GM12878 (cell line): ENCODE data around the gene DLGAP3. TPM values are rescaled to one million over a fixed set of nuclear protein-coding genes. Genes with fewer than 3 reads are reported as not detected.

ENCODE experiments used
- EED ChIP-seq: sonication (generic); IDR thresholded peaks from 2 replicates; pipeline ENCODE4 v1.6.1; 2016; ENCODE audit warnings: antibody characterized with exemption, low read depth
- ESRRA ChIP-seq: IDR thresholded peaks from 2 replicates; pipeline ENCODE4 v1.6.1; 2012; ENCODE audit warnings: mild to moderate bottlenecking, low read length, improper control_type of control experiment
- FOS ChIP-seq: IDR thresholded peaks from 3 replicates; pipeline ENCODE4 v1.6.1; 2011; ENCODE audit warnings: borderline replicate concordance; ENCODE audit not compliant: insufficient read length; ENCODE audit errors: extremely low read depth
- IKZF1 ChIP-seq: fragments of 450-650 bp; conservative IDR thresholded peaks from 2 replicates; pipeline ENCODE4 v1.6.1; 2017; ENCODE audit warnings: antibody characterized with exemption, mild to moderate bottlenecking
- MEF2A ChIP-seq: IDR thresholded peaks from 2 replicates; pipeline ENCODE4 v1.6.1; 2011; ENCODE audit warnings: low read depth, mild to moderate bottlenecking, low read length, moderate library complexity; ENCODE audit not compliant: insufficient read depth
- NRF1 ChIP-seq: conservative IDR thresholded peaks from 2 replicates; pipeline ENCODE4 v1.6.1; 2011; ENCODE audit warnings: mild to moderate bottlenecking, low read depth, low read length, improper control_type of control experiment
- RAD21 ChIP-seq: IDR thresholded peaks from 2 replicates; pipeline ENCODE4 v1.6.1; 2011; ENCODE audit warnings: mild to moderate bottlenecking, low read depth, low read length, moderate library complexity; ENCODE audit not compliant: insufficient read depth
- RCOR1 ChIP-seq: conservative IDR thresholded peaks from 2 replicates; pipeline ENCODE4 v1.6.1; 2012; ENCODE audit warnings: low read depth, low read length, improper control_type of control experiment
- SPI1 ChIP-seq: IDR thresholded peaks from 2 replicates; pipeline ENCODE4 v1.6.1; 2011; ENCODE audit warnings: low read depth, mild to moderate bottlenecking, low read length, moderate library complexity, borderline replicate concordance; ENCODE audit not compliant: insufficient read depth
- STAT3 ChIP-seq: IDR thresholded peaks from 2 replicates; pipeline ENCODE4 v1.6.1; 2011; ENCODE audit warnings: low read depth, low read length, improper control_type of control experiment
- ZNF217 ChIP-seq: fragments of 450-650 bp; IDR thresholded peaks from 2 replicates; pipeline ENCODE4 v1.6.1; 2017; ENCODE audit warnings: antibody characterized with exemption, mild to moderate bottlenecking
- ZNF384 ChIP-seq: IDR thresholded peaks from 2 replicates; pipeline ENCODE4 v1.6.1; 2012; ENCODE audit warnings: low read depth, mild to moderate bottlenecking, low read length, improper control_type of control experiment, borderline replicate concordance
- ZNF622 ChIP-seq: fragments of 450-650 bp; IDR thresholded peaks from 2 replicates; pipeline ENCODE4 v1.6.1; 2017; ENCODE audit warnings: mild to moderate bottlenecking, inconsistent platforms
- polyA plus RNA-seq, 11 experiments: library from polyadenylated mRNA; depleted of rRNA in 4 of 11; unstranded in 6 of 11; stranded (reverse) in 5 of 11; fragments of >200 nt; fragmentation: Nextera tagmentation in 4 of 11; fragmentation: Illumina TruSeq in 1 of 11; extraction: Ambion mirVana in 4 of 11; extraction: Trizol in 1 of 11; gene quantifications; 1 replicate in 1 of 11; 2 replicates in 10 of 11; pipeline versions ENCODE4 v1.2.1 to v1.2.3, GENCODE V29; 2011 to 2016; ENCODE audit warnings: inconsistent platforms in 2 of 11, missing spikeins in 2 of 11, low read depth in 1 of 11
- total RNA-seq, 4 experiments: library from RNA; depleted of rRNA in 3 of 4; stranded (reverse); fragments of >200 nt in 3 of 4; fragmentation: Illumina TruSeq in 1 of 4; extraction: Trizol in 1 of 4; gene quantifications; 2 replicates each; pipeline versions ENCODE4 v1.2.1 to v1.2.3, GENCODE V29; 2013 to 2021
- TF ChIP-seq, protein P1 (sequence below): fragments of 450-650 bp; IDR thresholded peaks from 2 replicates; pipeline ENCODE4 v1.6.1; 2018; ENCODE audit warnings: mild to moderate bottlenecking, low read depth, moderate library complexity; ENCODE audit not compliant: partially characterized antibody
- TF ChIP-seq, protein P2 (sequence below): fragments of 150-350 bp; IDR thresholded peaks from 2 replicates; pipeline ENCODE4 v1.6.1; 2014; ENCODE audit warnings: mild to moderate bottlenecking, low read depth, low read length
- TF ChIP-seq, protein P3 (sequence below): fragments of 450-650 bp; conservative IDR thresholded peaks from 2 replicates; pipeline ENCODE4 v1.6.1; 2017; ENCODE audit warnings: mild to moderate bottlenecking, moderate library complexity
- TF ChIP-seq, protein P4 (sequence below): fragments of 450-650 bp; IDR thresholded peaks from 2 replicates; pipeline ENCODE4 v1.6.1; 2017; ENCODE audit warnings: mild to moderate bottlenecking
- TF ChIP-seq, protein P5 (sequence below): fragments of 450-650 bp; formaldehyde crosslinking; IDR thresholded peaks from 2 replicates; pipeline ENCODE4 v1.4.0; 2022; ENCODE audit warnings: mild to moderate bottlenecking, moderate library complexity

The DLGAP3 gene
- total and polyA plus RNA-seq, 10 of the 15 experiments (the other 5 are each of a cell fraction or from before 2014, with no cell fraction given) = 0.03 to 0.15 (median 0.08) TPM; not detected in 4

DNA sequence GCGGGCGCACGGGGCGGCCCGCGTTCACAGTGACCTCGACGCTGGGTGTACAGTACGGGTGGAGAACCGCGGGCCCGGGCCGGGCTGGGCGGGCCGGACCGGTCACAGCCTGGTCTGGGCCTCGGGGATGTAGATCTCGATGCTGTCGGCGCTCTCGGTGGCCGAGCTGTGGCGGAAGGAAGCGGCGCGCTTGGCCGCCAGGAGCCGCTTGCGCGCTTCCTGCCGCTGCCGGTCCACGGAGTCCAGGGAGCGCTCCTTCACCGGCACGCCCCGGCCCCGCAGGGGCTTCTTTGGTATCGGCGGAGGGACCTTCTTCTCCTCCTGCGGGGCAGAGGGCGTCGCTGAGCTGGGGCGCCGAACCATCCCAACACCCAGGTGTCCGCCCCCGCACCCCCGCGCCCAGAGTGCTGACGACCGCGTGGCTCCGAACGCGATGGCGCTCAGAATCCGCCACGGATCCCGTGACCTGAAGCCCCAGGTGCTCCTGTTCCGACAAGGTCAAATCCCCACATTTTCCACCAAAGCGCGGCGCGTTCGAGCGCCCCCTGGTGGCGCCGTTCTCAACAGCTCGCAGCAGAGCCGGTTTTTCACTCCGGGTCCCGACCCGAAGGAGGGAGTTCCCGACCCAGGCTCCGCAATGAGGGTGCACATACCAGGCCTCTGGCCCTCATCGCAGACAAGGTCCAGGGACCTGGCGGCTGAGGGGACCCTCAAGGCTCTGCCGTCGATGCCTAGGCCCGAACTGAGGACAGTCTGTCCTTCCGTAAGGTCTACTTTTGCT lies 63.3 kb downstream of the DLGAP3 start (continued):
- TF ChIP-seq ZNF384 (no peak), STAT3 (no peak), IKZF1 (peak; percentile 90), FOS (no peak), ZNF622 (no peak), ESRRA (peak; percentile 93), RAD21 (peak; percentile 38; the same call in 1 of the 2 replicates), NRF1 (no peak), ZNF217 (no peak), MEF2A (no peak), RCOR1 (no peak), SPI1 (no peak), EED (no peak)
- TF ChIP-seq, protein P1, sequence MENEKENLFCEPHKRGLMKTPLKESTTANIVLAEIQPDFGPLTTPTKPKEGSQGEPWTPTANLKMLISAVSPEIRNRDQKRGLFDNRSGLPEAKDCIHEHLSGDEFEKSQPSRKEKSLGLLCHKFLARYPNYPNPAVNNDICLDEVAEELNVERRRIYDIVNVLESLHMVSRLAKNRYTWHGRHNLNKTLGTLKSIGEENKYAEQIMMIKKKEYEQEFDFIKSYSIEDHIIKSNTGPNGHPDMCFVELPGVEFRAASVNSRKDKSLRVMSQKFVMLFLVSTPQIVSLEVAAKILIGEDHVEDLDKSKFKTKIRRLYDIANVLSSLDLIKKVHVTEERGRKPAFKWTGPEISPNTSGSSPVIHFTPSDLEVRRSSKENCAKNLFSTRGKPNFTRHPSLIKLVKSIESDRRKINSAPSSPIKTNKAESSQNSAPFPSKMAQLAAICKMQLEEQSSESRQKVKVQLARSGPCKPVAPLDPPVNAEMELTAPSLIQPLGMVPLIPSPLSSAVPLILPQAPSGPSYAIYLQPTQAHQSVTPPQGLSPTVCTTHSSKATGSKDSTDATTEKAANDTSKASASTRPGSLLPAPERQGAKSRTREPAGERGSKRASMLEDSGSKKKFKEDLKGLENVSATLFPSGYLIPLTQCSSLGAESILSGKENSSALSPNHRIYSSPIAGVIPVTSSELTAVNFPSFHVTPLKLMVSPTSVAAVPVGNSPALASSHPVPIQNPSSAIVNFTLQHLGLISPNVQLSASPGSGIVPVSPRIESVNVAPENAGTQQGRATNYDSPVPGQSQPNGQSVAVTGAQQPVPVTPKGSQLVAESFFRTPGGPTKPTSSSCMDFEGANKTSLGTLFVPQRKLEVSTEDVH = no peak
- TF ChIP-seq, protein P2, sequence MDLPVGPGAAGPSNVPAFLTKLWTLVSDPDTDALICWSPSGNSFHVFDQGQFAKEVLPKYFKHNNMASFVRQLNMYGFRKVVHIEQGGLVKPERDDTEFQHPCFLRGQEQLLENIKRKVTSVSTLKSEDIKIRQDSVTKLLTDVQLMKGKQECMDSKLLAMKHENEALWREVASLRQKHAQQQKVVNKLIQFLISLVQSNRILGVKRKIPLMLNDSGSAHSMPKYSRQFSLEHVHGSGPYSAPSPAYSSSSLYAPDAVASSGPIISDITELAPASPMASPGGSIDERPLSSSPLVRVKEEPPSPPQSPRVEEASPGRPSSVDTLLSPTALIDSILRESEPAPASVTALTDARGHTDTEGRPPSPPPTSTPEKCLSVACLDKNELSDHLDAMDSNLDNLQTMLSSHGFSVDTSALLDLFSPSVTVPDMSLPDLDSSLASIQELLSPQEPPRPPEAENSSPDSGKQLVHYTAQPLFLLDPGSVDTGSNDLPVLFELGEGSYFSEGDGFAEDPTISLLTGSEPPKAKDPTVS = no peak
- TF ChIP-seq, protein P3, sequence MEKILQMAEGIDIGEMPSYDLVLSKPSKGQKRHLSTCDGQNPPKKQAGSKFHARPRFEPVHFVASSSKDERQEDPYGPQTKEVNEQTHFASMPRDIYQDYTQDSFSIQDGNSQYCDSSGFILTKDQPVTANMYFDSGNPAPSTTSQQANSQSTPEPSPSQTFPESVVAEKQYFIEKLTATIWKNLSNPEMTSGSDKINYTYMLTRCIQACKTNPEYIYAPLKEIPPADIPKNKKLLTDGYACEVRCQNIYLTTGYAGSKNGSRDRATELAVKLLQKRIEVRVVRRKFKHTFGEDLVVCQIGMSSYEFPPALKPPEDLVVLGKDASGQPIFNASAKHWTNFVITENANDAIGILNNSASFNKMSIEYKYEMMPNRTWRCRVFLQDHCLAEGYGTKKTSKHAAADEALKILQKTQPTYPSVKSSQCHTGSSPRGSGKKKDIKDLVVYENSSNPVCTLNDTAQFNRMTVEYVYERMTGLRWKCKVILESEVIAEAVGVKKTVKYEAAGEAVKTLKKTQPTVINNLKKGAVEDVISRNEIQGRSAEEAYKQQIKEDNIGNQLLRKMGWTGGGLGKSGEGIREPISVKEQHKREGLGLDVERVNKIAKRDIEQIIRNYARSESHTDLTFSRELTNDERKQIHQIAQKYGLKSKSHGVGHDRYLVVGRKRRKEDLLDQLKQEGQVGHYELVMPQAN = peak; percentile 73; the same call in 1 of the 2 replicates
- TF ChIP-seq, protein P4, sequence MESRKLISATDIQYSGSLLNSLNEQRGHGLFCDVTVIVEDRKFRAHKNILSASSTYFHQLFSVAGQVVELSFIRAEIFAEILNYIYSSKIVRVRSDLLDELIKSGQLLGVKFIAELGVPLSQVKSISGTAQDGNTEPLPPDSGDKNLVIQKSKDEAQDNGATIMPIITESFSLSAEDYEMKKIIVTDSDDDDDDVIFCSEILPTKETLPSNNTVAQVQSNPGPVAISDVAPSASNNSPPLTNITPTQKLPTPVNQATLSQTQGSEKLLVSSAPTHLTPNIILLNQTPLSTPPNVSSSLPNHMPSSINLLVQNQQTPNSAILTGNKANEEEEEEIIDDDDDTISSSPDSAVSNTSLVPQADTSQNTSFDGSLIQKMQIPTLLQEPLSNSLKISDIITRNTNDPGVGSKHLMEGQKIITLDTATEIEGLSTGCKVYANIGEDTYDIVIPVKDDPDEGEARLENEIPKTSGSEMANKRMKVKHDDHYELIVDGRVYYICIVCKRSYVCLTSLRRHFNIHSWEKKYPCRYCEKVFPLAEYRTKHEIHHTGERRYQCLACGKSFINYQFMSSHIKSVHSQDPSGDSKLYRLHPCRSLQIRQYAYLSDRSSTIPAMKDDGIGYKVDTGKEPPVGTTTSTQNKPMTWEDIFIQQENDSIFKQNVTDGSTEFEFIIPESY = no peak
- TF ChIP-seq, protein P5, sequence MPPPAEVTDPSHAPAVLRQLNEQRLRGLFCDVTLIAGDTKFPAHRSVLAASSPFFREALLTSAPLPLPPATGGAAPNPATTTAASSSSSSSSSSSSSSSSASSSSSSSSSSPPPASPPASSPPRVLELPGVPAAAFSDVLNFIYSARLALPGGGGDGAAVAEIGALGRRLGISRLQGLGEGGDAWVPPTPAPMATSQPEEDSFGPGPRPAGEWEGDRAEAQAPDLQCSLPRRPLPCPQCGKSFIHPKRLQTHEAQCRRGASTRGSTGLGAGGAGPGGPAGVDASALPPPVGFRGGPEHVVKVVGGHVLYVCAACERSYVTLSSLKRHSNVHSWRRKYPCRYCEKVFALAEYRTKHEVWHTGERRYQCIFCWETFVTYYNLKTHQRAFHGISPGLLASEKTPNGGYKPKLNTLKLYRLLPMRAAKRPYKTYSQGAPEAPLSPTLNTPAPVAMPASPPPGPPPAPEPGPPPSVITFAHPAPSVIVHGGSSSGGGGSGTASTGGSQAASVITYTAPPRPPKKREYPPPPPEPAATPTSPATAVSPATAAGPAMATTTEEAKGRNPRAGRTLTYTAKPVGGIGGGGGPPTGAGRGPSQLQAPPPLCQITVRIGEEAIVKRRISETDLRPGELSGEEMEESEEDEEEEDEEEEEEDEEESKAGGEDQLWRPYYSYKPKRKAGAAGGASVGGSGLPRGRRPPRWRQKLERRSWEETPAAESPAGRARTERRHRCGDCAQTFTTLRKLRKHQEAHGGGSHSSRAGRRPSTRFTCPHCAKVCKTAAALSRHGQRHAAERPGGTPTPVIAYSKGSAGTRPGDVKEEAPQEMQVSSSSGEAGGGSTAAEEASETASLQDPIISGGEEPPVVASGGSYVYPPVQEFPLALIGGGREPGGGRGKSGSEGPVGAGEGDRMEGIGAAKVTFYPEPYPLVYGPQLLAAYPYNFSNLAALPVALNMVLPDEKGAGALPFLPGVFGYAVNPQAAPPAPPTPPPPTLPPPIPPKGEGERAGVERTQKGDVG = no peak
